OCI-LY1 (cell line): Measurements from ENCODE around the gene SP7.
"Not testable (repeated sequence)": the region's sequence is repeated elsewhere in the genome, so short reads cannot be mapped to it uniquely, and the experiment has no call there.

Experiments used
- H2AFZ ChIP-seq: fragments of 200-600 bp; sonication (generic), shearing (Covaris generic); 2 replicates; pipeline ENCODE4 v1.6.0; 2014; ENCODE audit warnings: antibody characterized with exemption, mild to moderate bottlenecking, low read length
- H3F3A ChIP-seq: fragments of 200-600 bp; sonication (generic), shearing (Covaris generic); 2 replicates; pipeline ENCODE4 v1.6.0; 2014; ENCODE audit warnings: mild to moderate bottlenecking, antibody characterized with exemption, low read length, moderate library complexity; ENCODE audit not compliant: insufficient read depth
- H3K27ac ChIP-seq: fragments of 200-600 bp; sonication (generic); 2 replicates; pipeline ENCODE4 v1.5.1; 2014; ENCODE audit warnings: low read length, mixed run types, mild to moderate bottlenecking, low read depth; ENCODE audit not compliant: poor library complexity, severe bottlenecking
- H3K27me3 ChIP-seq: fragments of 200-600 bp; sonication (generic); 2 replicates; pipeline ENCODE4 v1.6.0; 2014; ENCODE audit warnings: antibody characterized with exemption, mild to moderate bottlenecking, low read length, moderate library complexity; ENCODE audit not compliant: insufficient read depth
- H3K36me3 ChIP-seq: fragments of 200-600 bp; sonication (generic); 2 replicates; pipeline ENCODE4 v1.6.1; 2014; ENCODE audit warnings: mild to moderate bottlenecking, antibody characterized with exemption, low read length, moderate library complexity, mixed read lengths; ENCODE audit not compliant: insufficient read depth
- H3K4me1 ChIP-seq: fragments of 200-600 bp; sonication (generic); 2 replicates; pipeline ENCODE4 v1.5.1; 2014; ENCODE audit warnings: mild to moderate bottlenecking, low read length, moderate library complexity; ENCODE audit not compliant: insufficient read depth, severe bottlenecking
- H3K4me2 ChIP-seq: fragments of 200-600 bp; sonication (generic), shearing (Covaris generic); 2 replicates; pipeline ENCODE4 v1.6.1; 2014; ENCODE audit warnings: low read length
- H3K4me3 ChIP-seq: fragments of 200-600 bp; sonication (generic); 2 replicates; pipeline ENCODE4 v1.5.1; 2014; ENCODE audit warnings: low read length, low read depth, mild to moderate bottlenecking, mixed read lengths; ENCODE audit not compliant: poor library complexity, severe bottlenecking
- H3K79me2 ChIP-seq: fragments of 200-600 bp; shearing (Covaris generic); 2 replicates; pipeline ENCODE4 v1.6.1; 2016; ENCODE audit warnings: mixed run types, low read length, mixed read lengths; ENCODE audit not compliant: insufficient read depth
- H3K9ac ChIP-seq: fragments of 200-600 bp; sonication (generic), shearing (Covaris generic); 2 replicates; pipeline ENCODE4 v1.6.1; 2014; ENCODE audit warnings: mild to moderate bottlenecking, low read length, mixed read lengths
- H3K9me2 ChIP-seq: fragments of 200-600 bp; sonication (generic), shearing (Covaris generic); 2 replicates; pipeline ENCODE4 v1.6.1; 2014; ENCODE audit warnings: low read depth, mild to moderate bottlenecking, low read length, mixed read lengths
- H3K9me3 ChIP-seq: fragments of 200-600 bp; shearing (Covaris generic); 2 replicates; pipeline ENCODE4 v1.6.1; 2014; ENCODE audit warnings: low read length, mixed read lengths
- H4K20me1 ChIP-seq: fragments of 200-600 bp; sonication (generic), shearing (Covaris generic); 2 replicates; pipeline ENCODE4 v1.6.0; 2016; ENCODE audit warnings: mild to moderate bottlenecking, low read length; ENCODE audit not compliant: insufficient read depth
- CTCF ChIP-seq: fragments of 200-600 bp; sonication (generic), shearing (Covaris generic); IDR thresholded peaks from 2 replicates; pipeline ENCODE4 v1.5.1; 2017; ENCODE audit warnings: mild to moderate bottlenecking, antibody characterized with exemption, low read length, moderate library complexity, mixed read lengths
- EZH2 ChIP-seq: fragments of 200-600 bp; sonication (generic), shearing (Covaris generic); IDR thresholded peaks from 2 replicates; pipeline ENCODE4 v1.8.0; 2017; ENCODE audit warnings: borderline replicate concordance, mixed run types, mild to moderate bottlenecking, antibody characterized with exemption, low read length, moderate library complexity, mixed read lengths

SP7 gene

GRCh38 chr12:53365245-53365904, 29.2 kb upstream of the SP7 start:
- Histone ChIP-seq H3K4me1 (peaks cover 14% of the 10 kb centered on the region), H2AFZ (no peak overlapping the region), H3K27ac (peak overlapping the region; percentile 66), H3K4me3 (no peak overlapping the region), H3K79me2 (no peaks in the 10 kb centered on the region), H3K27me3 (no peaks in the 10 kb centered on the region), H3K4me2 (no peak overlapping the region), H3K36me3 (no peaks in the 10 kb centered on the region), H3K9ac (no peak overlapping the region), H3K9me2 (no peaks in the 10 kb centered on the region), H3K9me3 (no peaks in the 10 kb centered on the region), H4K20me1 (no peaks in the 10 kb centered on the region), H3F3A (no peaks in the 10 kb centered on the region)
- TF ChIP-seq EZH2 (no peak), CTCF (no peak)

GRCh38 chr12:53361638-53362037, 25.5 kb upstream of the SP7 start:
- not testable (repeated sequence) for H3K9me2 ChIP-seq, H4K20me1 ChIP-seq, H3K27me3 ChIP-seq, H2AFZ ChIP-seq, H3K9me3 ChIP-seq, H3F3A ChIP-seq, H3K9ac ChIP-seq, H3K27ac ChIP-seq, H3K4me2 ChIP-seq, H3K36me3 ChIP-seq, H3K79me2 ChIP-seq, H3K4me3 ChIP-seq
- peaks cover 10% of the 10 kb centered on the region for H3K4me1 ChIP-seq

DNA sequence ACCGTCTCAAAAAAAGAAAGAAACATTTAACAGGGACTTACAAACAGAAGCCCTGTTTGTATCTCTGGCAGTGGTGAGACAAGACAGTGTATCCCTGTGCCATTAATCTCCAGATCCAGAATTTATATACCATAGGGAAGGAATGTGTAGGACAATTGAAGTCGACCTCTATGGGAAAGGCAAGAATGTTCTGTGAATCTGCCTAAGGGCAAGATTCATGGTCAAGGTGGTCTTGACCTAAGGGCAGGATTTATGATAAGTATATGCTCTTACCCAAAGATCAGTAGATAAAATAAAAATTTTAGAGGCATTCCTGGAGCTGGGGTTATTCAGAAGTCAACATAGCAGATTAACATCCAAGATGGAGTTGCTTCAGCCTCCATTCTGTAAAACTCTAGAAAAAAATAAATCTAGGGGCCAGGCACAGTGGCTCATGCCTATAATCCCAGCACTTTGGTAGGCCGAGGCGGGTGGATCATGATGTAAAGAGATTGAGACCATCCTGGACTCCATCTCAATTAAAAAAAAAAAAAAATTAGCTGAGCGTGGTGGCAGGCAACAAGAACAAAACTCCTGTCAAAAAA, 22.8 kb upstream of the SP7 start:
- H3K4me2 ChIP-seq: no peak overlapping the region

More for the DNA sequence above, 22.8 kb upstream of the SP7 start:
- TF ChIP-seq CTCF (no peak), EZH2 (no peak)
- Histone ChIP-seq H3K27ac (no peak overlapping the region), H4K20me1 (no peaks in the 10 kb centered on the region), H3K9me3 (no peaks in the 10 kb centered on the region), H3K4me3 (no peak overlapping the region), H3K9me2 (no peaks in the 10 kb centered on the region), H2AFZ (no peak overlapping the region), H3K9ac (no peak overlapping the region), H3F3A (no peaks in the 10 kb centered on the region), H3K4me1 (no peaks in the 10 kb centered on the region), H3K79me2 (no peaks in the 10 kb centered on the region), H3K27me3 (no peaks in the 10 kb centered on the region), H3K36me3 (no peaks in the 10 kb centered on the region)
